UCSD-AML1 (cell line): Measurements from ENCODE around the gene POLN.

Experiments
- DNase-seq: peaks from one replicate; lab custom pipeline; 2025; ENCODE audit not compliant: unreplicated experiment; lab: John Stamatoyannopoulos, UW

Gene POLN

DNA sequence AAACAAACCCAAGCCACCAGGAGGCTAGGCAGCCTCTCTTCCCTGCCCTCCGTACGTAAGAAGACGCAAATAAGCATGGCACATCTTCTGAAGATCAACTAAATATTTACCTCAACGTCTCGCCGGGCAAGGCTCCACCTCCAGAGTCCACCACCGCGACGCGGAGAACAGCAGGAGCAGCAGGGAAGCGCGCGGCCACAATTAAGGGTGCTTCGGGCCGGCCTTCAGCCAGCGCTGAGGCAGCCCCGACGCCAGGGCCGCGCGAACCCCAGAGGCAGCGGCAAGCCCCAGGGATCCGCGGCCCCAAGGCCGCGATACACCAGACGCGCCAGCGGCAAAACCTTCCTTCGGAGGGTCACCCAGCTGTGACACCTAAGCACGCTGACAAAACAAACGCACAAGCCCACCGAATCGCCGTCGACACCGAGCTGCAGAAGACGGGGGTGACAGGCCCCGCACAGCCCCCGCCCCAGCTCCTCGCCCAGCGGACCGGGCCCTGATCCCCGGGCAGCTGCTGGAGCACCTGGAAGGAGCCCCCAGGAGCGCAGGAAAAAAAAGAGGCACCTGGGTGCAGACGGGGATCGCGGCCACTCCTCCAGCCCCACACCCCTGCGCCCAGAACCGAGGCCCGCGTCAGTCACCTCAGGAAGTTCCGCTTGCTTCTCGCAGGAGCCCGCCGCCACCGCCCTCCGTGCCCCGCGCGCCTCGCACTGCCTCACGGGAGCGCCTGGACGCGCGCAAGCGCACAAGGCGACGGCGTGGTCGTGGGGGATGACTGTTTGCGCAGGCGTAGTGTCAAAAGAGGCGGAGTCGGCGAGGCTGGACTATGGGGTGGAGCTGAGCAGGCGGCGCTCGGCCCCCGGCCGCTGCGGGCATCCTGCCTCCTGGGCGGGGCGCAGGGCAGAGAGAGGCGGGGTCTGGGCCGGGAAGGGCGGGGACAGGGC lies at the start of gene POLN, which contains the start of gene HAUS3:
POLN (minus strand) TSS at position 712 of the 944 bp plus-strand sequence. CDS start 12,890 bp downstream, outside the sequence.
HAUS3 (minus strand) TSS at position 712 of the 944 bp plus-strand sequence. CDS start 1,175 bp downstream, outside the sequence.
- DNase-seq = peak; percentile 99

GRCh38 chr4:2290974-2291704 lies 49.2 kb upstream of the POLN start:
- peak; percentile 46 for DNase-seq

DNA sequence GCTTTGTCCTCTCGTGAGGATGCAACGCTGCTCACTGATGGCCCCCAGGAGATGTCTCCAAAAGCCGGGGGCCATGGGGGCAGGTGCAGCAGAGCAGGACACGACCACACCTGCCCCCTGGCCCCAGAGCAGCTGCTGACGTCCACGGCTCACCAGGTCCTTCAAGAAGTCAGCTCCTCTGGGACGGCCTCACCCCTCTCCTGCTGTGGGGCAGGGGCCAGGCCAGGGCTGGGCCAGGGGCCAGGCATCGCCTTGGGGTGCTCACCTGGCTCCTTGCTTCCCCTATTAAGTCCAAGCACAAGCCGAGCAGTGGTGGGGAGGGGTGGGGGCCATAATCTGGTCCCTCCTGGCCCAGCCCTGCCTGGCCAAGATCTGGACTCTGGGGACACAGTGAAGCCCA lies 48.6 kb upstream of the POLN start:
- no peak for DNase-seq

- DNase-seq = no peak
These were observed 48.0 kb upstream of the POLN start for GRCh38 chr4:2289955-2290333.

GRCh38 chr4:2289311-2289954 lies 47.5 kb upstream of the POLN start:
- DNase-seq = no peak

- no peak for DNase-seq
These were observed 46.2 kb upstream of the POLN start for GRCh38 chr4:2288051-2288541.

- no peak for DNase-seq
These were observed 45.6 kb upstream of the POLN start for GRCh38 chr4:2287594-2287915.

DNA sequence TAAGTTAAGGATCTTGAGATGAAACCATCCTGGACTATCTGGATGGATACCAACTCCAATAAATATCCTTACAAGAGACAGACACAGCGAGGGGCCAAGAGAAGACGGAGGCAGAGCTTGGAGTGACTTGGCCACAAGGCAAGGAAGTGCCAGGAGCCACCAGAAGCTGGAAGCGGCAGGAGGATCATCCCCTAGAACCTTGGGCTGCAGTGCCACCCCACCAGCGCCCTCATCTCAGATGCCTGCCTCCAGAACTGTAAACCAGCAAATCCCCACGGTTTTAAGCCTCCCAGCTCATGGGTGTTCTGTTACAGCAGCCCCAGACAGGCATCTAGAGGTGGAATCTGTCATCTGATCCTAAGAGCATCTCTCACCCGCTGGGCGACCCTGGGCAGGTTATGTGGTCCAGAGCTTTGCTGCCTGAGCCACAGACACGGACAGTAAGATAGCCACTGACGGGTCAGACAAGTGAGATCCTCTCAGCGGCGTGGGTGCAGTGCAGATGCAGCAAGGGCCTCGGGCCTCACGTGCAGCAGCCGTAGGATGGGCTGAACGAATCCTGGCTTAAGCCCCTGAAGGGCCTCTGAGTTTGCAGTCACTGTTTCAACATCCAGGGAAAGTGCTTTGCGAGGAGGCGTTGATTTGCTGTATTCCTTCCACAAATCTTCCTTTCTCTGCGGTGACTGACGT lies 45.1 kb upstream of the POLN start:
- DNase-seq = no peak

DNA sequence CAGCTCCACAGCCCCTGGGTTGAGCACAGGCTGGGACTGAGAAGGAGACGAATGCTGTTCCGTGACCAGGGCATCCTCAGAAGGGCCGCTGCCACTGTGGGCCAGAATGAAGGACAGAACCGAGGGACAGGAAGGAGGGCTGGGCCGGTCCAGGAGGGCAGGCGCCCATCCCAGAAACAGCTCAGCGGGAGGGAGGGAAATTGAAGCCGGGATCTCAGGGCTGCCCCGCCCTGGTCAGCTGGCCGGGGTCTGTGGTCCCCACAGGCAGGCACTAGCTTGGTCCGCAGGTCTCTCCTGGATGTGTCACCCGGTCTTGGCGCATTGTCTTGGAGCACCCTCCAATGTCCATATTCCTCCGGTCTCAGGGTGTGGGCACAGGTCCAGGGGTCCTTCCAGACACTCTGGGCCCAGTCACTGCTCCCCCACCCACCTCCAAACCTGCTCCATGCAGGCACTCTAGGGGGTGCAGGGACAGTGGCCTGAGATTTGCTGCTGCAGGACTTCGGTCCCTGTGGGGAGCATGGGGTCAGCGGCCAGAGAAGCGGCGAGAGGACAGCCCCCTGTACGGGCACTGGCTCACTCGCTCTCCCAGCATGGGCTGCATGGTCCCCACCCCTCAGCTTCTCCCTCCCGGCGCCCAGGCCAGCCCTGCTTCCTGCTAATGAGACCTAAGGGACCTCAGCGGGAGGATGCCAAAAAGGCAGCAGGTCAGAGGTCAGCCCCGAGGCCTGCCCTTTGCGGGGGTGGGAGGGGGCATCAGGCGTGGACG lies 43.9 kb upstream of the POLN start:
- no peak for DNase-seq

GRCh38 chr4:2284934-2285612 lies 43.2 kb upstream of the POLN start:
- DNase-seq = peak; percentile 54

GRCh38 chr4:2284161-2284933 lies 42.4 kb upstream of the POLN start:
- no peak for DNase-seq

- no peak for DNase-seq
These were observed 41.3 kb upstream of the POLN start for GRCh38 chr4:2283199-2283711.

- DNase-seq = peak; percentile 73
These were observed 39.8 kb upstream of the POLN start for GRCh38 chr4:2281575-2282343.

GRCh38 chr4:2280531-2281300 lies 38.8 kb upstream of the POLN start:
- DNase-seq = peak; percentile 41

DNA sequence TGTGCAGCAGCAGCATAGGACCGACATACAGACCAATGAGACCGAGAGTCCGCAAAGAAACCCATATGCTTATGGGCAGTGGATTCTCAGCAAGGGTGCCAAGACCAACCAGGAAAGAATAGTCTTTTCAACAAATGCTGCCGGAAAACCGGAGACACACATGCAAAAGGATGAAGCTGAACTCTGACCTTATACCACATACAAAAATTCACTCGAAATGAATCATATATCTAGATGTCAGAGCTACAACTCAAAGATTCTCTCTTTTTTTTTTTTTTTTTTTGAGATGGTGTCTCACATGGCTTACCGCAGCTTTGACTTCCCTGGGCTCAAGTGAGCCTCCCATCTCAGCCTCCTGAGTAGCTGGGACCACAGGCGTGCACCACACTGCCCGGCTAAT lies 36.0 kb upstream of the POLN start:
- no peak for DNase-seq

- no peak for DNase-seq
These were observed 34.8 kb upstream of the POLN start for GRCh38 chr4:2276581-2277325.
